Astrocyte (in vitro differentiated cells and primary cell): ENCODE measurements around the gene RBM22.
"Not testable (repeated sequence)": the region's sequence is repeated elsewhere in the genome, so short reads cannot be mapped to it uniquely, and the experiment has no call there.

Experiments used
- EZH2 ChIP-seq: IDR thresholded peaks from 2 replicates; pipeline ENCODE4 v1.6.1; 2012; ENCODE audit warnings: mild to moderate bottlenecking, low read length, inconsistent platforms; ENCODE audit not compliant: insufficient read depth
- TF ChIP-seq, protein P1 (sequence below): IDR thresholded peaks from 2 replicates; pipeline ENCODE4 v1.5.1; 2011; ENCODE audit warnings: low read depth, mild to moderate bottlenecking, inconsistent platforms, low read length, moderate library complexity; ENCODE audit not compliant: insufficient read depth

DNA sequence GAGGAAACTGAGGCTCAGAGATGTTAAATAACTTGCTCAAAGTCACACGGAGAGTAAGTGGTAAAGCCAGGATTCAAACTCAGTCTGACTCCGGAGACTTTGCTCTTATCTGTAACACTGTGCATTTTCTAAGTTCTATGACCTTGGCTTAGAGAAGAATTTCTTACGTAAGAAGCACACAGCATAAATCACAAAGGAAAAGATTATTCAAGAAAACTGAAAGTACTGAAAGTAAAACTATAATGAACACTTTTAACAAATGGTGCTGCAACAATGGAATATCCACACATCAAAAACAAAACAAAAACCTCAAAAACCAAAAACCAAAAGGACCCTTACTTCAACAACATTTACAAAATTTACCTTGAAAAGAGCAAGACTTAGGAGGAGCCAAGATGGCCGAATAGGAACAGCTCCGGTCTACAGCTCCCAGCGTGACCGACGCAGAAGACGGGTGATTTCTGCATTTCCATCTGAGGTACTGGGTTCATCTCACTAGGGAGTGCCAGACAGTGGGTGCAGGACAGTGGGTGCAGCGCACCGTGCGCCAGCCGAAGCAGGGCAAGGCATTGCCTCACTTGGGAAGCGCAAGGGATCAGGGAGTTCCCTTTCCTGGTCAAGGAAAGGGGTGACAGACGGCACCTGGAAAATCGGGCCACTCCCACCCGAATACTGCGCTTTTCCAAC lies 41.7 kb upstream of the RBM22 start:
- TF ChIP-seq, protein P1, sequence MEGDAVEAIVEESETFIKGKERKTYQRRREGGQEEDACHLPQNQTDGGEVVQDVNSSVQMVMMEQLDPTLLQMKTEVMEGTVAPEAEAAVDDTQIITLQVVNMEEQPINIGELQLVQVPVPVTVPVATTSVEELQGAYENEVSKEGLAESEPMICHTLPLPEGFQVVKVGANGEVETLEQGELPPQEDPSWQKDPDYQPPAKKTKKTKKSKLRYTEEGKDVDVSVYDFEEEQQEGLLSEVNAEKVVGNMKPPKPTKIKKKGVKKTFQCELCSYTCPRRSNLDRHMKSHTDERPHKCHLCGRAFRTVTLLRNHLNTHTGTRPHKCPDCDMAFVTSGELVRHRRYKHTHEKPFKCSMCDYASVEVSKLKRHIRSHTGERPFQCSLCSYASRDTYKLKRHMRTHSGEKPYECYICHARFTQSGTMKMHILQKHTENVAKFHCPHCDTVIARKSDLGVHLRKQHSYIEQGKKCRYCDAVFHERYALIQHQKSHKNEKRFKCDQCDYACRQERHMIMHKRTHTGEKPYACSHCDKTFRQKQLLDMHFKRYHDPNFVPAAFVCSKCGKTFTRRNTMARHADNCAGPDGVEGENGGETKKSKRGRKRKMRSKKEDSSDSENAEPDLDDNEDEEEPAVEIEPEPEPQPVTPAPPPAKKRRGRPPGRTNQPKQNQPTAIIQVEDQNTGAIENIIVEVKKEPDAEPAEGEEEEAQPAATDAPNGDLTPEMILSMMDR, result not testable (repeated sequence)
- not testable (repeated sequence) for TF ChIP-seq EZH2
